ENCODE results near the gene MATCAP1. TPM values are rescaled to one million over a fixed set of nuclear protein-coding genes. Genes with fewer than 3 reads are reported as not detected.
A peak's percentile ranks its signal among the peaks of the same experiment; 100 is the strongest.

The MATCAP1 gene
- total RNA-seq, 2 donors from 2014 or later = 50.2 to 63.8 TPM

- no peaks in the 10 kb centered on the region for H3K4me1 ChIP-seq (ENCODE audit: control insufficient read depth, insufficient read depth, low read length)
- no peak for TF ChIP-seq CTCF (conservative IDR thresholded peaks at IDR 0.05)
- no peaks in the 10 kb centered on the region for H3K9me3 ChIP-seq (ENCODE audit: control insufficient read depth, low read length)
- no peak overlapping the region for H3K27ac Mint-ChIP-seq
- H3K27me3 ChIP-seq (ENCODE audit: control insufficient read depth, insufficient read depth, low read length, poor library complexity, severe bottlenecking) = peaks cover 100% of the 10 kb centered on the region
- peak overlapping the region; percentile 21 for H3K4me3 Mint-ChIP-seq
- H3K36me3 Mint-ChIP-seq (ENCODE audit: low read depth) = no peaks in the 10 kb centered on the region
- 2 to 3% methylated on average over 43 to 99 of the region's 99 CpGs for WGBS, 2 experiments (ENCODE audit: insufficient coverage in 1 of 2, insufficient read length in 1 of 2)
- H3K9ac ChIP-seq (ENCODE audit: extremely low read depth, low read length, poor library complexity, severe bottlenecking) = no peak overlapping the region
- H3K27ac ChIP-seq (ENCODE audit: low read depth, low read length) = no peak overlapping the region
- H3K4me3 ChIP-seq (ENCODE audit: low read length) = peak overlapping the region; percentile 66
- peaks cover 97% of the 10 kb centered on the region for H3K27me3 Mint-ChIP-seq (ENCODE audit: insufficient read depth)
- DNase-seq = peak; percentile 82
- H3K4me1 Mint-ChIP-seq = no peaks in the 10 kb centered on the region
- peaks cover 2% of the 10 kb centered on the region for H3K9me3 Mint-ChIP-seq
- H3K36me3 ChIP-seq (ENCODE audit: control insufficient read depth, insufficient read depth, low read length) = no peaks in the 10 kb centered on the region
These were observed 20.4 kb downstream of the MATCAP1 start for GRCh38 chr16:67163164-67163998.

DNA sequence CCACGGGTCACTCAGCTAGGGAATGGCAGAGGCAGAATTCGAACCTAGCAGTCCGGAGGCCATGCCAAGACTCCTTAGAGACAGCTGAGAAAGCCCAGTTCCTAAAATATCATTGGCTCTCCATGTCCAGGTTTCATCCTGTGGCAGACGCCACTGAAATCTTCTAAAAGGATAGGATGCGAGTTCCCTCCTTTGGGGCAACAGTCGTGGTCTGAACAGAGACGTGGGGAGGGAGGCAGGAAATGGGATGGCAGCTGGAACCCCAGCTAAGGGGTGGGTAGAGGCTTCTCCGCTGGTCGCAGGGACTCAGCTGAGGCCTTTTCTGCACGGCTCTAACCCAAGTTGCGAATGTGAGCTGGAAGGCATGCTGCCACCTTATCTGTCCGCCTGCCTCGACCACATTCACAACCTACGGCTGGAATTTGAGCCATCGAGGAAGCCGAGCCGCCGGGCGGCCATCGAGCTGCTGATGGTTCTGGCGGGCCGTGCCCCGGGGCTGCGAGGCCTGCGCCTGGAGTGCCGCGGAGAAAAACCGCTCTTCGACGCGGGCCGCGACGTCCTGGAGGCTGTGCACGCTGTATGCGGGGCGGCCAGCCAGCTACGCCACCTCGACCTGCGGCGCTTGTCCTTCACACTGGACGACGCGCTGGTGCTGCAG lies 21.1 kb downstream of the MATCAP1 start:
- H3K9ac ChIP-seq (ENCODE audit: extremely low read depth, low read length, poor library complexity, severe bottlenecking) = no peak overlapping the region
- no peak for DNase-seq

DNA sequence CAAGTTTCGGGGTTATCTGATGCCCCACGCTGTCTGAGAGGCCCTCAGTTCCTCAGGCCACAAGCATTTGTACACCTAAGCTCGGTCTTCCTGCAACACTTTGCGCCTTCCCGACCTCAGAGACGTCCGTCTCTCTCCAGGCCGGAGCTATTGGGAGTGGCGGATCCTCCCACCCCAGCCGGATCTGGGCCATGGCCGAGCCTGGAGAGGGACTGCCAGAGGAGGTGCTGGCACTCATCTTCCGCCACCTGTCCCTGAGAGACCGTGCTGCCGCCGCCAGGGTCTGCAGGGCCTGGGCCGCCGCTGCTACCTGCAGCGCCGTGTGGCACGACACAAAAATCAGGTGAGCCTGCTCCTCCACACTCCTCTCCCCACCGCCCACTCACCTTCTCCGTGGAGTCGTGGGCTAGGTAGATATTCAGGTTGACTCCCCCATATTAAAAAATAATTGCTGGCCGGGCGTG lies 22.1 kb downstream of the MATCAP1 start:
- no peak overlapping the region for H3K9ac ChIP-seq (ENCODE audit: extremely low read depth, low read length, poor library complexity, severe bottlenecking)
- no peak for TF ChIP-seq CTCF (conservative IDR thresholded peaks at IDR 0.05)
- no peak overlapping the region for H3K27ac ChIP-seq (ENCODE audit: low read depth, low read length)
- peaks cover 100% of the 10 kb centered on the region for H3K27me3 ChIP-seq (ENCODE audit: control insufficient read depth, insufficient read depth, low read length, poor library complexity, severe bottlenecking)
- Mint-ChIP-seq H3K36me3 (ENCODE audit: low read depth) (no peaks in the 10 kb centered on the region), H3K9me3 (peaks cover 2% of the 10 kb centered on the region), H3K4me1 (no peaks in the 10 kb centered on the region), H3K27me3 (ENCODE audit: insufficient read depth) (peaks cover 97% of the 10 kb centered on the region), H3K27ac (no peak overlapping the region), H3K4me3 (no peak overlapping the region)
- H3K4me1 ChIP-seq (ENCODE audit: control insufficient read depth, insufficient read depth, low read length) = no peaks in the 10 kb centered on the region
- H3K9me3 ChIP-seq (ENCODE audit: control insufficient read depth, low read length) = no peaks in the 10 kb centered on the region
- WGBS, 2 experiments (ENCODE audit: insufficient coverage in 1 of 2, insufficient read length in 1 of 2) = 33 to 41% methylated on average over 21 to 25 of the region's 25 CpGs
- DNase-seq = peak; percentile 69
- H3K4me3 ChIP-seq (ENCODE audit: low read length) = peak overlapping the region; percentile 88
- no peaks in the 10 kb centered on the region for H3K36me3 ChIP-seq (ENCODE audit: control insufficient read depth, insufficient read depth, low read length)

More for the DNA sequence above, 21.1 kb downstream of the MATCAP1 start:
- H3K4me1 ChIP-seq (ENCODE audit: control insufficient read depth, insufficient read depth, low read length) = no peaks in the 10 kb centered on the region
- H3K36me3 ChIP-seq (ENCODE audit: control insufficient read depth, insufficient read depth, low read length) = no peaks in the 10 kb centered on the region
- Mint-ChIP-seq H3K4me3 (peak overlapping the region; percentile 21), H3K27ac (no peak overlapping the region), H3K9me3 (peaks cover 2% of the 10 kb centered on the region), H3K27me3 (ENCODE audit: insufficient read depth) (peaks cover 97% of the 10 kb centered on the region), H3K4me1 (no peaks in the 10 kb centered on the region), H3K36me3 (ENCODE audit: low read depth) (no peaks in the 10 kb centered on the region)
- no peaks in the 10 kb centered on the region for H3K9me3 ChIP-seq (ENCODE audit: control insufficient read depth, low read length)
- no peak for TF ChIP-seq CTCF (conservative IDR thresholded peaks at IDR 0.05)
- no peak overlapping the region for H3K27ac ChIP-seq (ENCODE audit: low read depth, low read length)
- H3K27me3 ChIP-seq (ENCODE audit: control insufficient read depth, insufficient read depth, low read length, poor library complexity, severe bottlenecking) = peaks cover 100% of the 10 kb centered on the region
- WGBS, 2 experiments (ENCODE audit: insufficient coverage in 1 of 2, insufficient read length in 1 of 2) = 8 to 10% methylated on average over 31 to 44 of the region's 44 CpGs
- H3K4me3 ChIP-seq (ENCODE audit: low read length) = peak overlapping the region; percentile 66

All from endodermal cell (in vitro differentiated cells).